NCI-H748 (cell line): Measurements from ENCODE around the gene ELL.
A peak's percentile ranks its signal among the peaks of the same experiment; 100 is the strongest.

Experiments
- DNase-seq: peaks from one replicate; lab custom pipeline; 2025; ENCODE audit not compliant: unreplicated experiment; lab: John Stamatoyannopoulos, UW

The ELL gene

DNA sequence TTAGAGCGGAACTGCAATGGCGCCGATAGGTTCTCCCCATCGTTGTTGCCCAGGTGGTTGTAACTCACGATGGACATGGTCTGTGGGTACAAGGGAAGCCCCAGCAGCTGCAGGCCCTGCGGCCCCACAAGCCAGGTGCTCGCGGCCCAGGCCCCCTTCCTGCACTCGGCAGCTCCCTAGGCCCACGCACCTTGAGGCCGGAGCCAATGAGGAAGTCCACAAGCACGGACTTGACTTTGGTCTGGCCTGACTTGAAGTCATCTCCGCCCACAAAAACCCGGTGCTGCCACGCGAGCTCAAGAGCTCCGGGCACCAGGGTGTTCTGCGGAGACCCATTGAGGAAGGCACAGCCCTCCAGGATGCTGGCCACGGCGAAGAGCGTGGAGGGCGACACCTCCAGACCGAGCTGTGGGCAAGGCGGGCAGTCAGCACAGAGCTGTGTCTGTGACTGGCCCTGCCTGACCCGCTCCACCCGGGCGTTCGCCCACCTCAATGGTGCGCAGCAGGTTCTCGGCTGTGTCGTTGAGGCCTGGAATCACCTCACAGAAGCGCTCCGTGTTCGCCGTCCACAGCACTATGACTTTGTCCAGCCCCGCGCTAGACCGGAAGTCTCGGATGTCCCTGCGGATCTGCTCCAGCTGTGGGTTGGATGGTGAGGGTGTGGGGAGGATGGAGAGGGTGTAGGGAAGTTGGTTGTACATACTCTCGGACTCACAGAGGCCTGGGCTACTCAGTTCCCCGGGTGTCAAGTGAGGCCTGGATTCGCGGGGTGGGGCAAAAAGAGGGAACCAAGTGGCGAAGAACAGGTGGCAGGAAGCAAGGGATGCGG, 85.8 kb downstream of the ELL start:
- DNase-seq, result no peak

DNA sequence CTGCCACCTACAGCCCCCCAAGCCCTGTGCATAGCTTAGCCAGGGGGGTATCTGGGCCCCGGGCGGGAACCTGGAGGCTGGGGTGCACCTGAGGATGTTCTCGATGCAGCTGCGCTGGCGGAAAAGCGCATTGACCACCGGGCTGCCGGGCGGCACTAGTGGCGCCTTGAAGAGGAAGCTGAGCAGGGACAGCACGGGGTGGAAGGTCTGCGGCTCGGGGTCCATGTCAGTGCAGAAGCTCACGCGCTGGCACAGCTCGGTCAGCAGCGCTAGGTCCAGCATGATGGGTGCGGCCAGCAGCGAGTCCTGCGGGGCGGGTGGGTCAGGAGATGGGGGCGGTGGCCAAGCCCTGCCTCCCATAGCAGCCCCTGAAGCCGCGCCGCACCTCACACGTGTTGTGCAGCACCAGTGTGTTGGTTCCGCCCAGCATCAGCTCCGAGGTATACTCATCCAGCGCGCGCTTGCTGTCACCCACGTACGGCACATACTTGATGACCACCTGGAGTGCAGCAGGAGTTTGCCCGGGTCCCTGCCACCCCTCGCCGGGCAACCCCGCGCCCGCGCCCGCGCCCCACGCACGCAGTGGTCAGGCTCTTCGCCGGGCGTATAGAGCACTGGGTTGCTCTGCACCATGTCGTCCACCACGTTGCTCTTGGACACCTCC, 86.6 kb downstream of the ELL start:
- DNase-seq, result no peak

DNA sequence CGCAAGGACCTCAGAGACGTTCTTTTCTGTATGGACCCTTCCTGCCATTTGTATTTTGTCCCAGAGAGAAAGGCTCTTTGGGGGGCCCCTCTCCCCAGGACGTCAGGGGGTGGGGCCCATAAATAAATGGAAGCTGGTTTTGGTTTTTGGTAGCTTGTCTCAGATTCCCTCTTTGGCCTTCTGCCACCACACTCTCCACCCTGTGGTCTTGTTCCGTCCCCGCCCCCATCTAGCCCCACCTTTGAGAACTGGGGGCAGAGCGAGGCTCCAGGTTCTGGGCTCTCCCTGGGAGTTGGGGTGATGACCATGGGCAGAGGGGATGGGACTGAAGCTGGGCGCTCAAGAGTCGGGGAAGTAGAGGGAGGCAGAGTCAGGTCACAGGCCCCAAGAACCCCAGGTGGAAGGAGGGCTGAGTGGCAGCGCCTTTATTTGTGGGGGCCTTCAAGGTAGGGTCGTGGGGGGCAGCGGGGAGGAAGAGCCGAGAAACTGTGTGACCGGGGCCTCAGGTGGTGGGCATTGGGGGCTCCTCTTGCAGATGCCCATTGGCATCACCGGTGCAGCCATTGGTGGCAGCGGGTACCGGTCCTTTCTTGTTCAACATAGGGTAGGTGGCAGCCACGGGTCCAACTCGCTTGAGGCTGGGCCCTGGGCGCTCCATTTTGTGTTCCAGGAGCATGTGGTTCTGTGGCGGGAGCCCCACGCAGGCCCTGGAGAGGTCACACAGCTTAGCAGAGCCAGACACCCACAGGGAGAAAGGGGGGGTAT, 87.3 kb downstream of the ELL start:
- no peak for DNase-seq

DNA sequence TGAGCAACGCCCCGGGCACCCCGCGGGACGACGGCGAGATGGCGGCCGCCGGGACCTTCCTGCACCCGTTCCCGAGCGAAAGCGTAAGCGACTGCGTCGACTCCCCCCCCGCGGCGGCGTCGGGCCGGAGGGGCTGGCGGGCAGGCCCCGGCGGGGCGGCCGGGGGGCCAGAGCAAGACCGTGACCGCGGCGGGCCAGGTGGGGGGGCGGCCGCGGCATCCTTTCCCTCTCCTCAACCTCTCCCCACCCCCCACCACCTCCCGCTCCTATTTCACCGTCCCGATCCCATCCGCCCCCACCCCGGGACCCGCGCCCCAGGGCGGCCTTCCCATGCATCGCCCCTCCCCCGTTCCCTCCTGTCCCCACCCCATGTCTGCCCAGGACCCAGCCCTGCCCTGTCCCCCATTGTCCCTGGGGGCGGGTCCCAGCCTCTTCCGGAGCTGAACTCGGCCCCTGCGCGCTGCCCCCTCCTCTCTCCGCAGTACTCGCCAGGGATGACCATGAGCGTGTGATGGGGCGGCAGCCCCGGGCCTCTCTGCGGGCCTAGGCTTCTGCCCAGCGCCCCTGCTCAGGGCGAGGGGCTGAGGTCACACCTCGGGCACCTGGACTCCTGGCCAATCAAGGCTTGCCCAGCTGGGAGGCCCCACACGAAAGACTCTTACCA, 88.0 kb downstream of the ELL start:
- no peak for DNase-seq

DNA sequence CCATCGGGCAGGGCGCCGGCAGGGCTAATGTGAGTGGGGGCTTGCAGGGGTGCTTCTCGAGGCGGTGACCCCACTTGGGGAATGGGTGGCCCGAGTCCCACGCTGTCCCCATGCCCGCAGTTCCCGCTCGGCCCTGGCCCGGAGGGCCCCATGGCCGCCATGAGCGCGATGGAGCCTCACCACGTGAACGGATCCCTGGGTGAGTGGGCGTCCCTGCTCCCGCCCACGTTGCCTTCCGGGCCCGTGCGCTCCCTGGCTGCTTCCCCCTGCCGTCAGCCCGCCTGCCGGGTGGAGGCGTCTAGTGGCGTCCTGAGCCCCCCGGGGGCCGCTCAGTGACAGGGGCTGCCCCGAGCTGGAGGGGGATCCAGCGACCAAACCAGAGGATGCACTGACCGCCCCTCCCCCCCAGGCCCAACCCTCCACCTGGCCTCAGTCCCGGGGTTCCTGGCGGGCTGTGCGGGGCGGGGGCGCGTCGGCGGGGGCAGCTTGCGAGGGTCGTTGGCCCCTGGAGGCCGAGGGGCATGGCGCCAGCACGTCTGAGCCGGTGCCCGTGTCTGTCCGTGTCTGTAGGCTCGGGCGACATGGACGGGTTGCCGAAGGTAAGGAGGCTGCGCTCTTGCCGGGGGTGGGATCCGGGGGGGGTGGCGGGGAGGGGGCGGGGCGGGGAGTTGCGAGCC, 88.7 kb downstream of the ELL start:
- DNase-seq, result no peak

DNA sequence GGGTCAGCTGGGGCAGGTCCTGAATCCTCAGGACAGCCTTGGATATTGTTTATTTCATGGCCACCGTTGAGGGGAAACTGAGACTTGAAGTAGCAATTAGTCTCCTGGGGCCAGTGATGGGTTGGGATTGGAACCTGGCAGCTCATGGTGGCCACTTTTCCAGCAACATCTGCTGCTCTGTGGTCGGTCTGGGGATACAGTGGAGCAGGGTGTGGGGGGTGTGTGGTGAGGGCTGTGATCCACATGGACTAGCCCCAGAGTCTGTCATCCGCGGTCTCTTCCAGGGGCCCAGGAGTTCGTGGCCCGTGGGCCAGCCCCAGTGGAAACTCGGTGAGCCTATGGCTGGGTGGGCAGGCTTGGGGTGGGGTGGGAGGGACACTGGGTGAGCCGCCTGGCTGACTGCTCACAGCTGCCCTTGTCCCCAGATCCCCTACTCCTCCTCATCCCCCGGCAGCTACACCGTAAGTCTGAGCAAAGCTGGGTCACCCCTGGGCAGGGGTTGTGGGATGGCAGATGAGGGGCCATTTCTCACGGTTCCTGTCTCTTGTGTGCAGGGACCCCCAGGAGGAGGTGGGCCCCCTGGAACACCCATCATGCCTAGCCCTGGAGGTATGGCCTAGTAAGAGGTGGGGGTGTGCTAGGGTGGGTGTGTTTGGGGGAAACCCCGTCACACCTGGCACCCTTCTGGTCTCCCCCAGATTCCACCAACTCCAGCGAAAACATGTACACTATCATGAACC, 89.4 kb downstream of the ELL start:
- no peak for DNase-seq

DNA sequence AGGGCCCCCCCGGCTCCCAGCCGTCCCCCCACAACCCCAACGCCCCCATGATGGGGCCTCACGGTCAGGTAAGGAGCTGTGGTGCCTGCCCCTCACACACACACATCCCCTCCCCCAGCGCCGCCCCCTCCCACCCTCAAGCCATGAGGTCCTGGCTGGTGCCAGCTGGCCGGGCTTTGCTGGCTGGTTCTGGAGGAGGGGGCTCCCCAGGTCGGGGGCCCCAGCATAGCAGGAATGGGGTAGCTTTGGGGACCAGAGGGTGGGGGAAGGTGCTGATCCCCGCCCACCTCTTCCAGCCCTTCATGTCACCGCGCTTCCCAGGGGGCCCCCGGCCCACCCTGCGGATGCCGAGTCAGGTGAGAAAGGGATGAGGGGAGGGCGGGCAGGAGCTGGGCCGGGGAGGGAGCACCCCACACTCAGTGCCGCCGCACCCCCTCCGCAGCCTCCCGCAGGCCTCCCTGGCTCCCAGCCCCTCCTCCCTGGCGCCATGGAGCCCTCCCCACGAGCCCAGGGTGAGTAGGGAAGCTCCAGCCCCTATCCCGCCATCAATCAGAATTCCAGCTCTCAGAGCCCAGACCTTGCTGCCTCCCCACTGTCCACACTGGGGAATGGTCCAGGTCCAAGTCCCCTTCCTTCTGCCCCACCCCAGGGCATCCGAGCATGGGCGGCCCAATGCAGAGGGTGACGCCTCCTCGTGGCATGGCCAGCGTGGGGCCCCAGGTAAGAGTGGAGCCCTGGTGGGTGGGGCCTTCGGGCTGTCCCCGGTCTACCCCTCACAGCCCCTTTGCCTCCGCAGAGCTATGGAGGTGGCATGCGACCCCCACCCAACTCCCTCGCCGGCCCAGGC, 90.3 kb downstream of the ELL start:
- DNase-seq, result no peak

DNA sequence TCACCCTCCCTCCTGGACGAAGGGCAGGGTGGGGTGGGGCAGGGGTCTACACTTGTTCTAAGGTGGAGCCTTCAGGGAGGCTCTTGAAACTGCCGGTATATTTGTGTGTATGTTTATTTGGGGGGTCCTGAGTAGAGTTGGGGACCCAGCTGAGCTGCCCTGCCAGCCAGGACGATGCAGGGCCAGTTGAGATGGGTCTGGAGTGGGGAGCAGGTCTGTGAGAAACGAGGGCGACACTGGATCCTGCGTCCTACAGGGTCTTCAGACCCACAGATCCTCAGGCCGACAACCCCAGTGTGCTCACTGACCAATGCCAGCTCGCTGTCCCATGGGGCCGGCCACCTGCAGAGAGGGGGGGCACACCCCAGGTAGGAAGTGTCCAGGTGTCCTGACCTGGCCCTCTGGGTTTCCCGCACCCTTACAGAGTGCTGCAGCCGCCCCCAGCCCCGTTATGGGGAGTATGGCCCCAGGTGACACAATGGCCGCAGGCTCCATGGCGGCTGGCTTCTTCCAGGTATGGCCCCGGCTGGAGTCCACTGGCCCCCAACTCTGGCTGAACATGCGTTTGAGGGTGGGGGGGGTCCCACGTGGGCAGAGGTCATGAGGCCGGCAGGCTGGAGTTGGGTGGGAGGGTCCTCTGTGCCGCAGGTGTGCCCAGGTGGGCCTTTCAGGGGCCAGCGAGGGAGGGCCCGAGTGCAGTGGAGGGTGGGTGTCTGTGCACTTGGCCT, 91.3 kb downstream of the ELL start:
- DNase-seq, result no peak

DNA sequence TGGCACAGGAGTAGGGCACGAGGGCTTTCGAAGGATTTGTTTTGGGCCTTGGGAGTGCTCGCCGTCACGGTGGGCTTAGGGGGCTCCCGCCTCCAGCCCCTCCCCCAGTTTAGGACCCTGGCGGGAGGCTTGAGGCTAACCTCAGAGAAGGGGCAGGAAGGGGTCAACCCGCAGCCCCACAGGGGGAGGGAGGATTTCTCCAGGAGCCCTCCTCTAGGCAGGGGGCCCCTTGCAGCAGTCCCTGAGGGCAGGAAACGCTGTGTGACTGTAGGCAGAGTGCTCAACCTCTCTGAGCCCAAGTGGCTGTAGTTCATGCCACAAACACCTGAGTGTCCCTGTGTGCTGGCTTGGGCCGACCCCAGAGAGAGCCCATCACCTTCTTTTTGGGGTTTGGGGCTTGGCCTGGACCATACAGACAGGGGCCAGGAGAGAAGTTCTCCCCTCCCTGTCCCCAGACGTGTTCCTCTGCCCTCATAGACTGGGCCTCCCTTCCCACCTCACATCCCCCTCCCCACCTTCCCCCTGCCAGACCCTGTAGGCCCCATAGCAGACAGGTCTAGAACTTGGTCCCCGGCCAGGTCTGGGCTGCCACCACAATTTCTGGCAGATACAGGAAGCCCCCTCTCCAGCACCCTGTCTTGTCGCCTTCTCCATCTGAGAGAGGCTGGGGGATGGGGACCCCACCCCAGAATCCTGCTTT, 92.0 kb downstream of the ELL start:
- no peak for DNase-seq

DNA sequence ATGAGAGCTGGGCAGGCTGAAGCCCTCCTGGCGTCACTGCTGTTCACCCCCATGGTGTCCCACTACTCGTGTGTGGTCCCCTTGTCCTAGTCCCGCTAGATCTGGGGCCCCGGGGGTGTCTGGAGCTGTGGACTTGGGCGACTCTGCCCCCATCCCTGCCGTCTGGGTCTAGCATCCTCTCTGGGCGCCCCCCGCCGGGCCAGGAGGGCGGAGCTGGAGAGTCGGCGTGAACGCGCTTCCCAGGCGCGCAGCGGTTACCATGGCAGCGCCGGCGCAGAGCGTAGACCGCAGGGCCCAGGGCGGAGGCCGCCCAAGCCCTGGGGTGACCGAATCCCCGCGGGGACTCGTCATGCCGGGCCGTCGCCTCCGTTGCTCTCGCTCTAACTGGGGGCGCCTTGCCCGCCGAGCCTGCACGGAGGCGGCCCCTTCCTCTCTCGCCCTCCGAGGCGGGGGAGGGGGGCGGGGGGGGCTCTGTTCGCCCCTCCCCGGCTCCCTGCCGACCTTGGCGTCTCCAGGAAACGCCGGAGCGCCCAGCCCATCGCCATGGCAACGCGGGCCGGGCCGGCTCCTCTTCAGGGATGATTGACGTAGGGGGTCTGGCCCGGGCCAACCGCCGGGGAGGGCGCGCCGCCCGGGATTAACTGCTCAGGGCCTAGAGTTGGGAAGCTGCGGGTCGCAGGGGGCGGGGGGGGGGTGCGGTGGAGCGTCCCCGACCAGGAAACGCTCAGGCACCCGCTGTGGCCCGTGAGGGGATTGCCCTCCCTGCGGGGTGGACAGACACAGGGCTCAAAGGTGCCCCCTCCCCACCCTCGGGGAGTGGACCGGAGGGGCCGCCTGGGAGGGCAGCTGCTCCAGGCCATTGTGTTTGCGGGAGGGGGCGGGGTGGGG, 92.8 kb downstream of the ELL start:
- peak; percentile 92 for DNase-seq

DNA sequence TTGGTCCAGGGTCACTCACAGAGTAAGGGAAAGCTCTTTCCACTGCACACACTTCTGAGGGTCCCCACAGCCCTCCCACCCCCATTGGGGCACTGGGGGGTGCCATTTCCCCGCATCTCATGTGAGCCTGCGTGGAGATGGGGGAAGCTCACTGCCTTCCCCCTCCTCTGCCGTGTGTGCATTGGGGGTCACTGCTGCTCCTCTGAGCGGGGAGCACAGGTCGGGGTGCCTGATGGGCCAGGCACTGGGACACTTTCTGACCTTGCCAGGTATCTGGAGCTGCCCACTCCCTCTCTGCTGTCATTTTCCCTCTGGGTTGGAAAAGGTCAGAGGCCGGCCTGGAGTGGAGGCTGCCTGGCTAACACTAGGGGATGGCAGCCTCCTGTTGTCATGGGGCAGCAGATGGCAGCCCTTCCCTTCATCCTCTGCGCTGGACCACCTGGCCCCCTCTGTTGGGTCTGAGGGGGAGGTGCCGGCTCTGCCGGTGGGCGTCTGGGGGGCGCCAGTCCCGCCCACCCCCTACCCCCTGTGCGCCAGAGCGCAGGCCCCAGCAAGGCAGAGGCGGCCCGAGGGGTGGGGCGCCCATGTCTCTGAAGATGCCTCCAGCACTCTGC, 93.6 kb downstream of the ELL start:
- DNase-seq, result no peak

DNA sequence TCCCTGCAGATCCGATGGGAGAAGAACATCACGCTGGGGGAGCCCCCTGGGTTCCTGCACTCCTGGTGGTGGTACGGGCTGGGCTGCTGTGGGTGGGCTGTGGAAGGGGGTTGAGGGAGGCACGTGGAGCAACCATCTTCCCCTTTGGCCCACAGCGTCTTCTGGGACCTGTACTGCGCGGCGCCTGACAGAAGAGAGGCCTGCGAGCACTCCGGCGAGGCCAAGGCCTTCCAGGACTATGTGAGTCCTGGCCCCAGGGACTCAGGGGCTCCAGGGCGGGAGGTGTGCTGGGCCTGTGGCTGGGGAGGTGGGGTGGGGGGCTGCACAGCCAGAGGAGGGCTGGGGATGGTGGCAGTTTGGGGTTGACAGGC, 94.1 kb downstream of the ELL start:
- no peak for DNase-seq

DNA sequence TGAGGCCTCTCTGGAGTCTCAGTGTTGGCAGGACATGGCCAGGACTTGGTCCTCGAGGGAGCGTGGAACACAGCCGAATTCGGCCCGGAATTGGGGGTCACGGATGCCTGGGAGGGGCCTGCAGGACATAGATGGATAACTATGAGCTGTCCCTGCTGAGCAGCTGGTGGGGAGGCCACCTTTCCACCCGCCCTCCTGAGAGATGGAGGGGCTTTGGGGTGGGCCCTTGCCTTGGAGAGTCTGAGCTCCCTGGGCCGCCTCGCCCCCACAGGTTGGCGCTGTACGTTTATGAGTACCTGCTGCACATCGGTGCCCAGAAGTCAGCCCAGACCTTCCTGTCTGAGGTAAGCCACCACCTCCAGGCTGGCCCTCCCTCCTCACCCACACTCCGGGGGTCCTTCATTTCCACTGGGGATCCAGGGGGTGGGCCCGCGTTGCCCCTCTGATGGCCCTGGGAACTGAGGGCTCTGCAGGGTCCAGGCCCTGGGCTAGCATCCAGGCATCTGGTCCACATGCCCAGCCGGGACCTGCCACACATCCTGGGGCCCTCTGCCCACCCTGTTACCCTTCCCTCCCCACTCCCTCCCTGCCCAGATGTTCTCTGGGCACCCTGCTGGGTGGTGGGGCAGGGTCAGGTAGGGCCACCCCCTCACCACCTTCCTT, 94.7 kb downstream of the ELL start:
- DNase-seq, result no peak

DNA sequence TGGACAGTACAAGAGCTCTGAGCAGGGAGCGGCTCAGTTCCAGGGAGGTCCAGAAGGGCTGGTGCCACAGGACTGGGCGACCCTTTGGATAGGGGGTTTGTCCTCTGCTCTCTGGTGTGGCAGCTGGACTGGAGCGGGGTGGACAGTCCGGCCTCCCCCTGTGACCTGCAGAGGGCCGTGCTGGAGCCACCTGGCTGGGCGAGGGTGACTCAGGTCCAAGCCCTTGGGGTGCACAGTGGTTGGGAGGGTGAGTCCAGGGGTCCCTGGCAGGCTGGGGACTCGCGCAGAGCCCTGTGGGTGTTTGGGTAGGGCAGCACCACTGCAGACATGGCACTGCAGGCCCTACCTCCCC, 95.5 kb downstream of the ELL start:
- no peak for DNase-seq

DNA sequence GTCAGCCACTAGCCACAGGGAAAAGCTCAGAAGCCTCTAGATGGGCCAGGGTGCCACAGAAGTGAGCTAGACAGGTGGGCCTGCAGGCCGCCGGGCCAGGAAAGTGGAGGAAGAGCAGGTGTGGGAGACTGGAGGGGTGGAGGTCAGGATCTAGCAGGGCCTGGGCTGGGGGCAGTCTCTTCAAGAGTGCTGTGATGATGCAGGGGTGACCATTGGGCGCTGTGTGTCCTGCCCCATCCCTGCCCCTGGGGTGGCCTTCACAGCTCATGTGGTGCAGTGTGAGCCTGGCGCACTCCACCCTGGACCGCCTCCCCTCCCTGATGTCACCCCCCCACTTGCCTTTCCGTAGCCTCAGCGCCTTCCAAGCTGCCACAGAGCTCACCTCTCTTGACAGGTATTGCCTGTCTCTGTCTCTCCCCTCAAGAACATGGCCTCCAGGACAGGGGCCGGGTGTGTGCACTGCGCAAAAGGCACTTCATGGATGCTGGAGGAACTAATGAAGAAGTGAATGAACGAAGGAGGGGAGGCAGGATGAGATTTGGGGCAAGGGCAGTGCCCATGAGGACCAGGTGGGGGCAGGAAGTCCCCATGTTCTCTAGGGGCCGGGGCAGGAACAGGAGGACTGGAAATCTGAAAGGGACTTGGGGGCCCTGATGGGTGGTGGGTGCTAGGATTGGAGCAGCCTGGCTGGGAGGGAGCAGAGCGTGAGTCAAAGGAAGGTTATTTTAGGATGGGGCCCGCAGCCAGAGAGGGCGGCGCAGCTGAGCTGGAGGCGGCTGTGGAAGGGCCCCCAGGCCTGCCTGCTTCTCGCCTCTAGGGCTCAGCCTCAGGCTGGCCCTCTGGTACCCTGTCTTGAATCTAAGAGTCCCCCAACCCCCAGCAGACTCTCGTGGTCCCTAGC, 96.1 kb downstream of the ELL start:
- DNase-seq, result no peak
